DOHH2 (cell line): ENCODE measurements around the gene AMFR.

Experiments used
- H3F3A ChIP-seq: fragments of 200-600 bp; sonication (generic), shearing (Covaris generic); 2 replicates; pipeline ENCODE4 v1.6.0; 2016; ENCODE audit warnings: antibody characterized with exemption, mild to moderate bottlenecking; ENCODE audit not compliant: control insufficient read depth, insufficient read depth
- H3K27ac ChIP-seq: fragments of 200-600 bp; sonication (generic); 2 replicates; pipeline ENCODE4 v1.5.1; 2014; ENCODE audit warnings: low read depth, mild to moderate bottlenecking, low read length, moderate library complexity
- H3K27me3 ChIP-seq: fragments of 200-600 bp; sonication (generic); 2 replicates; pipeline ENCODE4 v1.6.1; 2014; ENCODE audit warnings: mild to moderate bottlenecking, low read length, mixed read lengths; ENCODE audit not compliant: control insufficient read depth
- H3K36me3 ChIP-seq: fragments of 200-600 bp; sonication (generic); 2 replicates; pipeline ENCODE4 v1.6.1; 2014; ENCODE audit warnings: mild to moderate bottlenecking, low read length, moderate library complexity, mixed read lengths; ENCODE audit not compliant: control insufficient read depth
- H3K4me1 ChIP-seq: fragments of 200-600 bp; sonication (generic); 2 replicates; pipeline ENCODE4 v1.6.1; 2014; ENCODE audit warnings: mild to moderate bottlenecking, low read length, mixed read lengths; ENCODE audit not compliant: control insufficient read depth
- H3K4me2 ChIP-seq: fragments of 200-600 bp; sonication (generic); 2 replicates; pipeline ENCODE4 v1.6.0; 2014; ENCODE audit warnings: mild to moderate bottlenecking, low read length, moderate library complexity
- H3K4me3 ChIP-seq: fragments of 200-600 bp; sonication (generic); 2 replicates; pipeline ENCODE4 v1.5.1; 2014; ENCODE audit warnings: mild to moderate bottlenecking, low read length, mixed read lengths
- H3K79me2 ChIP-seq: fragments of 200-600 bp; sonication (generic); 2 replicates; pipeline ENCODE4 v1.6.1; 2014; ENCODE audit warnings: mild to moderate bottlenecking, low read length, mixed read lengths; ENCODE audit not compliant: control insufficient read depth
- H3K9me2 ChIP-seq: fragments of 200-600 bp; sonication (generic); replicated peaks from 2 replicates; pipeline ENCODE4 v1.6.1; 2014; ENCODE audit warnings: mild to moderate bottlenecking, low read length, mixed read lengths; ENCODE audit not compliant: control insufficient read depth
- H3K9me3 ChIP-seq: fragments of 200-600 bp; sonication (generic); 2 replicates; pipeline ENCODE4 v1.6.1; 2014; ENCODE audit warnings: antibody characterized with exemption, low read length, mixed read lengths; ENCODE audit not compliant: control insufficient read depth, insufficient read depth
- H4K20me1 ChIP-seq: fragments of 200-600 bp; sonication (generic); 2 replicates; pipeline ENCODE4 v1.6.0; 2014; ENCODE audit warnings: low read depth, mild to moderate bottlenecking, antibody characterized with exemption, low read length, moderate library complexity; ENCODE audit not compliant: control insufficient read depth, insufficient read depth
- EZH2phosphoT487 ChIP-seq: fragments of 200-600 bp; sonication (generic); IDR thresholded peaks from 2 replicates; pipeline ENCODE4 v1.6.1; 2017; ENCODE audit warnings: borderline replicate concordance, mild to moderate bottlenecking, antibody characterized with exemption, low read length, moderate library complexity, mixed read lengths
- TF ChIP-seq, protein P1 (sequence below): fragments of 200-600 bp; sonication (generic); IDR thresholded peaks from one replicate; pipeline ENCODE4 v1.5.1; 2014; ENCODE audit warnings: antibody characterized with exemption, mild to moderate bottlenecking, low read depth, low read length; ENCODE audit not compliant: poor library complexity, severe bottlenecking

AMFR gene

DNA sequence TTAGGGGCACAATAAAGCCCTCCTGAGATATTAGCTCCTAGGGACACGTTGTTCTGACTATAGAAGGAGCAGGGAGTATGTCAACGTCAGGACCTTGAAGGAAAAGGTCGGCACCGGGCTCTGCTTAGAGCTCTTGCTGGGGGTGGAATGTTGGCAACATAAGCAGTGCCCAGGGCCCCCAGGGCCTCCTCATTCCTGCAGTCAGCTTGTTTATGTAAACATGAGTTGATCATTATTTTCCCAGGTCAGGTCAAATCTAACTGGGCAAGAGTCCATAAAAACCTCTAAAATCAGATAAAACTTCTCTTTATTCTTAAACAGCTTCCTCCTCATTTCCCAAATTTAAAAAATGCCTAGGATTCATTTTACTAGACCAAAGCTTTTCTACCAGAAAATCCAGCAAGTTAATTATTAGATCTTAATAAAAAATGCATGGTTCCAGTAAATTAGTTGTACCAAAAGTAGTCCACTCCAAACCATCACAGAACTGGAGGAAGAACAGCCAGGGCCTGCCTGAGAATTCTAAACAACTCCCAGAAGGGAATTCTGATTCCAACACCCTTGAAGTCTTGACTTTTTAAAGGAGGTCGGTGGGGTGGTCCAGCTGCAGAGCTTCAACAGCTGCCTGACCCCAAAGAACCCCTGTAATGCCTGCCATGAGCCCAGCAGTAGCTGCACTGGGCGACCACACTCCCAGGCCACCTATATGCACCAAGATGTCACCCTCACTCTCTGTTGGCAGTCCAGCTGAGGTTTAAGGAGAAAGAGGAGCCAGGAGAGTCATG, 54.3 kb downstream of the AMFR start:
- peaks cover 45% of the 10 kb centered on the region for H3K79me2 ChIP-seq
- no peaks in the 10 kb centered on the region for H3F3A ChIP-seq
- TF ChIP-seq EZH2phosphoT487 = no peak
- TF ChIP-seq, protein P1, sequence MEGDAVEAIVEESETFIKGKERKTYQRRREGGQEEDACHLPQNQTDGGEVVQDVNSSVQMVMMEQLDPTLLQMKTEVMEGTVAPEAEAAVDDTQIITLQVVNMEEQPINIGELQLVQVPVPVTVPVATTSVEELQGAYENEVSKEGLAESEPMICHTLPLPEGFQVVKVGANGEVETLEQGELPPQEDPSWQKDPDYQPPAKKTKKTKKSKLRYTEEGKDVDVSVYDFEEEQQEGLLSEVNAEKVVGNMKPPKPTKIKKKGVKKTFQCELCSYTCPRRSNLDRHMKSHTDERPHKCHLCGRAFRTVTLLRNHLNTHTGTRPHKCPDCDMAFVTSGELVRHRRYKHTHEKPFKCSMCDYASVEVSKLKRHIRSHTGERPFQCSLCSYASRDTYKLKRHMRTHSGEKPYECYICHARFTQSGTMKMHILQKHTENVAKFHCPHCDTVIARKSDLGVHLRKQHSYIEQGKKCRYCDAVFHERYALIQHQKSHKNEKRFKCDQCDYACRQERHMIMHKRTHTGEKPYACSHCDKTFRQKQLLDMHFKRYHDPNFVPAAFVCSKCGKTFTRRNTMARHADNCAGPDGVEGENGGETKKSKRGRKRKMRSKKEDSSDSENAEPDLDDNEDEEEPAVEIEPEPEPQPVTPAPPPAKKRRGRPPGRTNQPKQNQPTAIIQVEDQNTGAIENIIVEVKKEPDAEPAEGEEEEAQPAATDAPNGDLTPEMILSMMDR = no peak
- no peak overlapping the region for H3K4me2 ChIP-seq
- H3K36me3 ChIP-seq = peaks cover 93% of the 10 kb centered on the region
- no peaks in the 10 kb centered on the region for H3K27me3 ChIP-seq
- H3K9me2 ChIP-seq = no peaks in the 10 kb centered on the region
- no peaks in the 10 kb centered on the region for H3K4me1 ChIP-seq
- H4K20me1 ChIP-seq = peaks cover 13% of the 10 kb centered on the region; the same call in 1 of the 2 replicates
- H3K4me3 ChIP-seq = no peak overlapping the region
- H3K9me3 ChIP-seq = no peaks in the 10 kb centered on the region
- no peak overlapping the region for H3K27ac ChIP-seq

DNA sequence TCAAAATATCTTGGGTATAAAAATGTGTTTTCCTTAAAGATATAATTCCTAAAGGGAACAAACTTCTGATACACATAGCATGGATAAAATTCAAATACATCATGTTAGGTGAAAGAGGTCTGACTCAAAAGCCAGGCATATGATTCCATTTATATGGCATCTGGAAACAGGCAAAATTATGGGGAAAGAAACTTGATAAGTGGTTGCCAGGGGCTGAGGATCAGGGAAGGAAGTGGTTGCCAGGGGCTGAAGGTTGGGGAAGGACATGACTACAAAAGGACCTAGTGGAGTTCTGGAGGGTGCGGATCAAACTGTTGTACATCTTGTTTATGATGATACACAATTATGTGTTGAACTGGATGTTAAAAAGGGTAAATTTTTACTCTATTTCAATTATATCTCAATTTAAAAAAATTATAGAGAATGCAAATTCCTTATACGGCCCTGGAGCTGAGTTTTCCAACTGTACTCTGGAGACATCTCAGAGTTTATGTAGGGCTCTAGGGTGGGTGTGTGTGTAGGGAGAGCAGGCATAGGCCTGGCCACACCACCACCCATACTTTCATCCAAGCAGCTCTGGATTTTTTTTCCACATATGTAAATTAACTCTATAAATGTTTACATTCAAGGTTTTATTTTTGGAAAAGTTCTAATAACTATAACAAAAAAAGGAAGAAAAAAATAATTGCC, 55.0 kb downstream of the AMFR start:
- Histone ChIP-seq H3K4me2 (no peak overlapping the region), H3K27ac (no peak overlapping the region), H3K4me1 (no peaks in the 10 kb centered on the region), H3F3A (no peaks in the 10 kb centered on the region), H3K9me2 (no peaks in the 10 kb centered on the region), H4K20me1 (peaks cover 13% of the 10 kb centered on the region; the same call in 1 of the 2 replicates), H3K9me3 (no peaks in the 10 kb centered on the region), H3K4me3 (no peak overlapping the region), H3K27me3 (no peaks in the 10 kb centered on the region), H3K36me3 (peaks cover 92% of the 10 kb centered on the region), H3K79me2 (peaks cover 39% of the 10 kb centered on the region)
- no peak for TF ChIP-seq EZH2phosphoT487
- TF ChIP-seq, protein P1 = no peak

DNA sequence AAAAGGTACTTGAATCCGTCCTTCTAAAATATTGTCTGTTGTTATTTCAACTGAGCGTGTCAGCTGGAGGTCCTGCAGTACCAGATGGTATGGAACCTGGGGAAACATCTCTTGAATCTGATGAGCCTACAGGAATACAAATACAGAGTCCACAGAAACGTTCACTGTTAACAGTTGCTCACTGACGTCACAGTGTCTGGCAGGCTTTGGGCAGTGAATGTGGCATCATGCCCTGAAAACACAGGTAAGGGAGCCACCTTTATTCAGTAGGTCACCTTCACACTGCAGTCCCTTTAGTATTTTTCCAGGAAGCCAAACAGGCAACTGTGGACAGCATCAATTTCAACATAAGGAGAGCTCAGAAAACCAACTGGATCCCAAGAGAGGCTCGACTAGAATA, 56.1 kb downstream of the AMFR start:
- Histone ChIP-seq H3K9me2 (no peaks in the 10 kb centered on the region), H3K4me2 (no peak overlapping the region), H4K20me1 (peaks cover 13% of the 10 kb centered on the region; the same call in 1 of the 2 replicates), H3K27me3 (no peaks in the 10 kb centered on the region), H3K79me2 (peaks cover 28% of the 10 kb centered on the region), H3K4me3 (no peak overlapping the region), H3K36me3 (peaks cover 93% of the 10 kb centered on the region), H3K4me1 (no peaks in the 10 kb centered on the region), H3K9me3 (no peaks in the 10 kb centered on the region), H3K27ac (no peak overlapping the region), H3F3A (no peaks in the 10 kb centered on the region)
- TF ChIP-seq, protein P1 = no peak
- no peak for TF ChIP-seq EZH2phosphoT487
